HG02938 (cell line): ENCODE results near the gene NOTCH1.
"Not testable (repeated sequence)": the region's sequence is repeated elsewhere in the genome, so short reads cannot be mapped to it uniquely, and the experiment has no call there.

Source experiments
- ATAC-seq: cut with Tn5 transposase; IDR thresholded peaks from one replicate; pipeline ENCODE4 v1.9.1; 2021; ENCODE audit warnings: mild to moderate bottlenecking, moderate library complexity; ENCODE audit not compliant: unreplicated experiment

NOTCH1 gene

GRCh38 chr9:136545965-136546696, at the start of gene NOTCH1:
TSS of gene NOTCH1 (minus strand) at chr9:136546048. CDS start at chr9:136545786, 262 bp downstream.
- ATAC-seq, result peak; percentile 56

DNA sequence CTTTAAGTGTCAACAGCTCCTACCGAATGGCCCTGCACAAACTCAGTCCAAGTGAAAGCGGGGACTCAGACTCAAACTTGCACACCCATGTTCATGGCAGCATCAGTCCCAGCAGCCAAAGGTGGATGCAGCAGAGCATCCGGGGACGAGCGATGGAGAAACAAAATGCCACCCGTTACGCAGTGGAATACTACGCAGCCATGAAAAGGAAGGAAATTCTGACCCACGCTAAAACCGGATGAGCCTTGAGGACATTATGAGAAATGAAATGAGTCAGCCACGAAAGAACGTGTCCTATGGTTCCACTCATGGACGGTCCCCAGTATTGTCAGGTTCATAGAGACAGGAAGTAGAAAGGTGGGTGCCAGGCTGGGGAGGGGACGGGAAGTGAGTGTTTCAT, 48.6 kb upstream of the NOTCH1 start:
- no peak for ATAC-seq

- no peak for ATAC-seq
Observed at GRCh38 chr9:136593581-136593980, 47.7 kb upstream of the NOTCH1 start.

- ATAC-seq, result no peak
Observed at GRCh38 chr9:136592666-136593065, 46.8 kb upstream of the NOTCH1 start.

DNA sequence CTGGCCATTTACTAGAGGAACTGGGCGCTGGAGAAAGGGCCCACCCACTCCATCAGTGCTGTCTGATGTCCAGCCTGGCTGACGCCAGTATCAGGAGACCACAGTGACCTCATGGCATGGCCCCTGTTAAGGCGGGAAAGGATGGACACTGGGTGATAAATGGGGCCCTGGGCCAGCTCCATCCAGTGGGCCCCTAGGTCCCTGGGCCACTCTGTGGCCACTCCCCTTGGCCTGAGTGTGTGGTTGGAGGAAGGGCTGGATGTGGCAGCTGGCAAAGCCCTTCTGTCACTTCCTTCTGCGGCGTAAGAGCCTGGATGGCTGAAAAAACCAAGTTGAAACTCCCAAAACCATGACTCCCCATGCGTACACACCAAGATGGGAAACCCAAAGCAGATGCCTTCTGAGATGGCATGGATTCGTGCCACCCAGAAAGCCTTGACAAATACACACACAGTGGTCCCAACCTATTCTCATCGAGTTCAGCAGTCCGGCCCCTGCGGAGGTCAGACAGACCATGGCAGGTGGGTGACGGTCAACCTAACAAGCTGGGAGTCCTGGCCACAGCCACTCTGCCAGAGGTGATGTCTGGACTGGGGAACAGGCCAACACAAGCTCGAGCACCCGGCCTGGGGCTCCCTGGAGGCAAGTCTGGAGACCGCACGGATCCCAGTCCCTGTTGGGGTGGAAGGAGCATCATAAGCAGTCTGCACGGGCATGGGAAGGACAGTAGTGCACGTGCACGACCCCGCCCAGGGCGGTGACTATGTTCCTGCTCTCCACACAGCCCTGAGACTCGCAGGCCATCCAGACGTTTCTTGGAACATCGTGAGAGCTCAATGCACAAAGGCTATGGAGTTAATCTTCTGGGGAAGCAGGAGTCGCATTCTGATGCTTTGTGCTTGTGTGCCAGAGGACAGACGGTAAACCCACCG, 45.2 kb upstream of the NOTCH1 start:
- no peak for ATAC-seq

DNA sequence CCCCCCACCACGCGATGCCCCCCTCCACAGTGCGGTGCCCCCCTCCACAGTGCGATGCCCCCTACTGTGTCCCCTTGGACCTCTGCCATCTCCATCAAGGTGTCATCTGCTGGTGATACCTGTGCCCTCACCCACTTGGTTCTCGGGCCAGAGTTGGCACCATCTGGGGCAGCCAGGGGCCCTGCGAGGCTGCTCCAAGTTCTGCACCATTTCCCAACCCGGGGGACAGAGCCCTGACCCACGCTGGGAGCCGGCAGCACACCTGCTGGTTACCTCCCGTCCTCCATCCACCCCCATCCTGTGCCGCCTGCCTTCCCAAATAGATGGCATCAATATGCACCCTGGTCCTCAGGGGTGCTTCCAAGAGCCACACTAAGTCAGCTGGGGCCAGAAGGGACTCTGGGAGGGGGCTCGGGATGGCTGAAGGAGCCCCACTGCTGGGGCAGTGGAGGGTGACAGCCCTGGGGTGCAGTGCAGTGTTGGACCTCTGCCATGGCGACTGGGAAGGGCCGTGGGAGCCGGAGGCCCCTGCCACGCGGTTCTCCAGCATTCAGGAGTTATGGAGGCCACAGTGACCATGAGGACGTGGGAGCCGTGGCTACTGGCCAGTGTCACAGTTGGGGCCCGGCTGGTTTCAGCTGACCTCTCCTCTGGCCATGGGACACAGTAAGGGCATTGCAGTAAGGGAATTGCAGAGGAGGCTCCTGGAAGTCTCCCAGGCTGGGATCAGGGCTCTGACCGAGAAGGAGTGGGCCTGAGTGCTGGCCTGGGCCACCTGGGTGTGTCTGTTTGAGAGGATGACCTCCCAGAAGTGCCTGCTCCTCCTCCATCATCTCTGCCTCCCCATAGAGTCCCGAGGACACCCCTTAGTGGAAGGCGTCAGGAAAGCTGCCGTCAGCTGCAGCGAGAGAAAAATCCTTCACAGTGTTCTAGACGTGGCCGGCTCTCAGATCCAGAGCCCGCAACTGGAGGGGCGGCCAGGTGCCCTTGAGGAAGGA, 44.2 kb upstream of the NOTCH1 start:
- no peak for ATAC-seq

DNA sequence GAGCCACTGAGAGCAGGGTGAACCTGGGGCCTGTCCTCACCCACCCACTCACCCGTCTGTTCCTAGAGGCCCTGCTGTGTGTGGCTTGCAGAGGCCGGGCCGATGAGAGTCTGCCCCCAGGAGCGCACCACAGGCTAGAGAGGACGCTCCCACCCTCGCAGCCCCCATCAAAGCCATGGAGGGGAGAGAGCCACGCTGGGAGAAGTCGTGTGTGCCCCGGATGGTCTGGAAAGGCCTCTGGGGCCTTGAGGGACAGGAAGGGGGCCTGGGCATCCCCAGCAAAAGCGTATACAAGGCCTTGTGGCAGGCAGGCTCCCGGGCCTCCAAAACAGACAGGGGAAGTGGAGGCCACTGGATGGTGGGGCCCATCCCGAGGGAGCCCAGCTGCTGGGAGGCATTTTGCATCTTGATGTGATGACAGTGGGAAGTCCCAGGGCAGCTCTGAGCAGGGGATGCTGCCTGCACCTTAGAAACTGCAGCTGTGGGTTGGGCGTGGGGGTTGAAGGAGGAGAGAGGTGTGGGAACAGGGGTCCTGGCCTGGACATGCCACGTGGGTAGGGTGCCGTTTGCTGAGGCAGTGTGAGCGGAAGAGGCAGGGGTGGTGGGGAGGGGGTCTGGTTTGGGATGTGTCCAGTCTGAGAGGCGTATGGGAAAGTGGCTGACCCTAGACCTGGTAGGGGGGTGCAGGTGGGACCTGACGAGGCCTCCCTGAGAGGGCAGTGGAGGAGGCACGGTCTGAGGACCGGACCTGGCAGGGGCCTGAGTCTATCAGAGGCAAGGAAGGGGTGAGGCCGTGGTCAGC, 43.0 kb upstream of the NOTCH1 start:
- ATAC-seq, result no peak

DNA sequence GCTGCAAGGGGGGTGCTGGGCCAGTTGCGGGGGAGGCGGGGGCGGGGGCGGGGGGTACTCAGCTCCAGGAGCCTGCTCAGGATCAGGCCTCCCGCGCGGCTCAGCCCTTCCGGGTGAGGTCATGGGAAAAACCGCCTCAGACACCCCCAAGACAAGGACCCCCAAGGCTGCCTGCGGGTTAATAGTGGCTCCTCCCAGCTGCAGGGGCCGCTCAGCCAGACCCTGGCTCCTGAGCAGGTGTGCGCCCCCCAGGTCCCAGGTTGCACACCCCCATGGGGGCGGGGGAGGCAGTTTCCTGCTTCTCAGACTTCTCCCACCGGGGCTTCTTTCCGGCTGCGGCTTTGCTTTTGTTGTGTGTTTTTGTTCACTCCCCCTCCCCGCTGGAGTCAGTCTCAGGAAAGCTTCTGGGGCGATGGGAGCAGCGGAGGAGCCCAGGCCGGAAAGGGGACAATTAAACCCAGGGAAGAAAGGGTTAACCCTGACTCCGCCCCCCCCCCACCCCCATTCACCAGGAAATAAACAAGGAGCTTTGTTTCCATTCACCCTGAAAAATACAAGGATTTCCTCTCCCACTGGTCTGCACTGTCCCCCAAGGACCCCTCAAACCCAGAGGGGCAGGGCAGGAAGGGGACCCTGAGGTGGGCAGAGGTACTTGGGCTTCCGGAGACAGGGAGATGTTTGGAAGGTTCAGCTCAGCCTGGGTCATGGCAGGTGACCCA, 42.3 kb upstream of the NOTCH1 start:
- no peak for ATAC-seq

GRCh38 chr9:136587145-136587943, 41.5 kb upstream of the NOTCH1 start:
- ATAC-seq, result no peak

DNA sequence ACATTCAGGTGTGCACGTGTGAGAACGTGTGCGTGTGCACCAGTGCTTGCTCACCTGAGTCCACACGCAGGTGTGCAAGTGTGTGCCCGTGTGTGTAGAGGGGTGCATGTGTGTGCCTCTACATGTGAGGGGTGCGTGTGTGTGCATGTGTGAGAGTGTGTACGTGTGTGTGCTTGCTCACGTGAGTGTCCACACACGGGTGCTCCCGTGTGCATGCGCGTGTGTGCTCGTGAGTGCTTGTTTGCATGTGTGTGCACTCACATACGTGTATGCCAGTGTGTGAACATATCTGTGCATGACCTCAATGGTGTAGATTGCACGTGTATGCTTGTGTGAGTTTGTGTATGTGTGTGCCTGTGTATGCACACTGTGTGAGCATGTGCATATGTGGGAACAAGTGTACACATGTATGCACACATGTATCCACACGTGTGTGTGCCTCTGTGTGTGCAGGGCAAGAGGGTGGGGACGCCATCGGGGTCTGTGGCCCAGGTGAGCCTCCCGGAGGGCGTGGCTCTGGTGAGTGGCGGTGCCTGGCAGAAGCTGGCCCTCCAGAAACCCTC, 40.6 kb upstream of the NOTCH1 start:
- ATAC-seq, result no peak

GRCh38 chr9:136585531-136586120, 39.8 kb upstream of the NOTCH1 start:
- no peak for ATAC-seq

GRCh38 chr9:136584934-136585333, 39.1 kb upstream of the NOTCH1 start:
- ATAC-seq, result no peak

DNA sequence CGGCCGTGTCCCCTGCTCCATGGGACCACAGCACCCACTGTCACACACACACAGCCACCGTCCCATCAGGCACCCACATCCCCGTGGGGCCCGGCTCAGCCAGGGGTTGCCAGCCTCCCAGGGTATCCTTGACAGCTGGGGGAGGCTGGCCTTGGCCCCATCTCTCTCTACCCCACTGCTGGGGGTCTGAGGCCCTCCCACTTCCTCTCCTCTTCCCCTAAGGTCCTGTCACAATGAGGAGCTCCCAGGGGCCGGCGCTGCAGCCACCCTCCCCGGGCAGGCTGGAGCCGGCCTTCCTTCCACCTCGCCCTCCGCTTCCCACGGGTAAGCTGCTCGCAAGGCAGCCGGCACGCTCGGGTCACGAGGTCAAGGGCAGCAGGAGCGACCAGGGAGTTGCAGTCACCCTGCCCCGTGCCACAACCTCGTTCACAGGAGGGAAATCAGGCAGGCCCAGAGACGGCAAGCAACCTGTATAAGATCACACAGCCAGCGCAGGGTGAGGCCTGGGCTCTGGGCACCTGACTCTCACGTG, 38.6 kb upstream of the NOTCH1 start:
- no peak for ATAC-seq

GRCh38 chr9:136582977-136583735, 37.3 kb upstream of the NOTCH1 start:
- ATAC-seq, result no peak

DNA sequence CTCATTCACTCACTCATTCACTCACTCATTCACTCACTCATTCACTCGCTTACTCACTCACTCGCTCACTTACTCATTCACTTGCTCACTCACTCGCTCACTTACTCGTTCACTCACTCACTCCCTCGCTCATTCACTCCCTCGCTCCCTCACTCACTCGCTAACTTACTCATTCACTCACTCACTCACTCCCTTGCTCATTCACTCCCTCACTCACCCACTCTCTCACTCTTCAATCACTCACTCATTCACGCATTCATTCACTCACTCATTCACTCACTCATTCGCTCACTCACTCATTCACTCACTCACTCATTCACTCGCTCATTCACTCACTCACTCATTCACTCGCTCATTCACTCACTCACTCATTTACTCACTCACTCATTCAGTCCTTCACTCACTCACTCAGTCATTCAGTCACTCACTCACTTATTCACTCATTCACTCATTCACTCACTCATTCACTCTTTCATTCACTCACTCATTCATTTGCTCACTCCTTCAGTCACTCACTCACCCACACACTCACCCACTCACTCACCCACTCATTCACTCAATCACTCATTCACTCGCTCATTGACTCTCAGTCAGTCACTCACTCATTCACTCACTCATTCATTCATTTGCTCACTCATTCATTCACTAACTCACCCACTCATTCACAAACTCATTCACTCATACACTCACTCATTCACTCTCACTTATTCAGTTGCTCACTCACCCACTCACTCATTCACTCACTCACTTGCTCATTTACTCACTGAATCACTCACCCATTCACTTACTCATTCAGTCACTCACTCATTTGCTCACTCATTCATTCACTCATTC, 36.0 kb upstream of the NOTCH1 start:
- ATAC-seq, result no peak

DNA sequence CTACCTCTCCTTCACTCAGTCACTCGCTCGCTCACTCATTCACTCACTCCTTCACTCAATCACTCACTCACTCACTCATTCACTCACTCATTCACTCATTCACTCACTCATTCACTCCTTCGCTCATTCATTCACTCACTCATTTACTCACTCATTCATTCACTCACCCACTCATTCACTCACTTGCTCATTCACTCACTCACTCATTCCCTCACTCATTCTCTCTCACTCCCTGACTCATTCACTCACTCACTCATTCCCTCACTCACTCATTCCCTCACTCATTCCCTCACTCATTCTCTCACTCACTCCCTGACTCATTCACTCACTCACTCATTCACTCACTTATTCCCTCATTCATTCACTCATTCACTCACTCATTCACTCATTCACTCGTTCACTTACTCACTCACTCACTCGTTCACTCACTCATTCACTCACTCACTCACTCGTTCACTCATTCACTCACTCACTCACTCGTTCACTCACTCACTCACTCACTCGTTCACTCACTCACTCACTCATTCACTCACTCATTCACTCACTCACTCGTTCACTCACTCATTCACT, 33.9 kb upstream of the NOTCH1 start:
- not testable (repeated sequence) for ATAC-seq
